ENCODE results near the gene SMAD1. TPM values are rescaled to one million over a fixed set of nuclear protein-coding genes. Genes with fewer than 3 reads are reported as not detected.

SMAD1 gene
- total and polyA plus RNA-seq, 12 donors = 1.4 to 23.8 (median 14.2) TPM

GRCh38 chr4:145528601-145529000 lies 46.9 kb downstream of the SMAD1 start:
- Histone ChIP-seq H3K36me3 (replicated peaks in 1 of 2) (no peaks in the 10 kb centered on the region), H3K4me1 (replicated peaks in 1 of 2) (peaks cover 0 to 16% of the 10 kb centered on the region in 2 donors), H3K27ac (no peak overlapping the region), H3K27me3 (no peaks in the 10 kb centered on the region), H3K4me3 (no peak overlapping the region), H3K9me3 (replicated peaks in 1 of 3) (no peaks in the 10 kb centered on the region)
- intact Hi-C loops (cut with DNase I) = no loop called here
- WGBS, 4 donors = 93 to 97% (median 96%) methylated on average over 3 of the region's 3 CpGs
- no peak for DNase-seq
- TF ChIP-seq POLR2A (IDR thresholded peaks at IDR 0.05) = no peak
- TF ChIP-seq, protein P1, sequence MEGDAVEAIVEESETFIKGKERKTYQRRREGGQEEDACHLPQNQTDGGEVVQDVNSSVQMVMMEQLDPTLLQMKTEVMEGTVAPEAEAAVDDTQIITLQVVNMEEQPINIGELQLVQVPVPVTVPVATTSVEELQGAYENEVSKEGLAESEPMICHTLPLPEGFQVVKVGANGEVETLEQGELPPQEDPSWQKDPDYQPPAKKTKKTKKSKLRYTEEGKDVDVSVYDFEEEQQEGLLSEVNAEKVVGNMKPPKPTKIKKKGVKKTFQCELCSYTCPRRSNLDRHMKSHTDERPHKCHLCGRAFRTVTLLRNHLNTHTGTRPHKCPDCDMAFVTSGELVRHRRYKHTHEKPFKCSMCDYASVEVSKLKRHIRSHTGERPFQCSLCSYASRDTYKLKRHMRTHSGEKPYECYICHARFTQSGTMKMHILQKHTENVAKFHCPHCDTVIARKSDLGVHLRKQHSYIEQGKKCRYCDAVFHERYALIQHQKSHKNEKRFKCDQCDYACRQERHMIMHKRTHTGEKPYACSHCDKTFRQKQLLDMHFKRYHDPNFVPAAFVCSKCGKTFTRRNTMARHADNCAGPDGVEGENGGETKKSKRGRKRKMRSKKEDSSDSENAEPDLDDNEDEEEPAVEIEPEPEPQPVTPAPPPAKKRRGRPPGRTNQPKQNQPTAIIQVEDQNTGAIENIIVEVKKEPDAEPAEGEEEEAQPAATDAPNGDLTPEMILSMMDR (IDR thresholded peaks at IDR 0.05) = no peak

GRCh38 chr4:145530189-145530588 lies 48.5 kb downstream of the SMAD1 start:
- DNase-seq = no peak
- TF ChIP-seq, protein P1 (IDR thresholded peaks at IDR 0.05) = no peak
- TF ChIP-seq POLR2A (IDR thresholded peaks at IDR 0.05) = no peak
- WGBS, 4 donors = 84 to 91% (median 86%) methylated on average over 2 of the region's 2 CpGs
- H3K27me3 ChIP-seq = no peaks in the 10 kb centered on the region
- intact Hi-C loops (cut with DNase I) = no loop called here
- H3K4me3 ChIP-seq = no peak overlapping the region
- no peaks in the 10 kb centered on the region for H3K9me3 ChIP-seq (replicated peaks in 1 of 3)
- no peak overlapping the region for H3K27ac ChIP-seq
- H3K4me1 ChIP-seq (replicated peaks in 1 of 2) = peaks cover 0 to 13% of the 10 kb centered on the region in 2 donors
- H3K36me3 ChIP-seq (replicated peaks in 1 of 2) = no peaks in the 10 kb centered on the region

GRCh38 chr4:145530662-145531061 lies 49.0 kb downstream of the SMAD1 start:
- H3K9me3 ChIP-seq (replicated peaks in 1 of 3) = no peaks in the 10 kb centered on the region
- H3K4me3 ChIP-seq = no peak overlapping the region
- intact Hi-C loops (cut with DNase I) = no loop called here
- 84 to 97% (median 89%) methylated on average over 1 of the region's 1 CpG for WGBS, 4 donors
- peaks cover 0 to 11% of the 10 kb centered on the region in 2 donors for H3K4me1 ChIP-seq (replicated peaks in 1 of 2)
- no peaks in the 10 kb centered on the region for H3K27me3 ChIP-seq
- no peak for DNase-seq
- no peak overlapping the region for H3K27ac ChIP-seq
- TF ChIP-seq, protein P1 (IDR thresholded peaks at IDR 0.05) = no peak
- no peak for TF ChIP-seq POLR2A (IDR thresholded peaks at IDR 0.05)
- no peaks in the 10 kb centered on the region for H3K36me3 ChIP-seq (replicated peaks in 1 of 2)

DNA sequence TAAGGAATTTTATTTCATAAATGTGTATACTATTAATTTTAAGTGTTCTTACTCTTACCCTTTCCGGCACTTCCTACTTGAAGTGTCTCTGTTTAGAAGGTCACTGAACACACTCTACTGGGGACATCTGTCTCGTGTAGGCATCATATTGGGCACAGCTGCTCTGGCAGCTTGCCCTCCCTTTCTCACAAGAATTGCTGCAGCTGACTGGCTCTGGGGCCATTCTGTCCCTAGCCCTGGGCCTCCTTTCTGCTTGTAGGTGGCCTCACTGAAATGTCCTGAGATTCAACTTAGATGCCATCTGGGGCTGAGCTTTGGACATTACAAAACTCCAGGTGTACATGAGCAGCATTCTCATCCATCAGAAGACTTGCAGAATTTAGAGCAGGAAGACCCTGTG lies 49.6 kb downstream of the SMAD1 start:
- DNase-seq = peak in 3 of 7 donors; percentile 17 to 59 (median 17)
- no peak overlapping the region for H3K27ac ChIP-seq
- H3K9me3 ChIP-seq (replicated peaks in 1 of 3) = no peaks in the 10 kb centered on the region
- H3K4me1 ChIP-seq (replicated peaks in 1 of 2) = peaks cover 0 to 7% of the 10 kb centered on the region in 2 donors
- TF ChIP-seq POLR2A (IDR thresholded peaks at IDR 0.05) = no peak
- TF ChIP-seq, protein P1 (IDR thresholded peaks at IDR 0.05) = no peak
- H3K36me3 ChIP-seq (replicated peaks in 1 of 2) = no peaks in the 10 kb centered on the region
- H3K4me3 ChIP-seq = no peak overlapping the region
- no peaks in the 10 kb centered on the region for H3K27me3 ChIP-seq
- 60 to 87% (median 71%) methylated on average over 2 of the region's 2 CpGs for WGBS, 4 donors
- intact Hi-C loops (cut with DNase I) = no loop called here
